Measurements from ENCODE around the gene ADAM22. TPM values are rescaled to one million over a fixed set of nuclear protein-coding genes. Genes with fewer than 3 reads are reported as not detected.

ADAM22 gene
- total RNA-seq, 1 donor from 2014 or later, result 1.6 TPM

DNA sequence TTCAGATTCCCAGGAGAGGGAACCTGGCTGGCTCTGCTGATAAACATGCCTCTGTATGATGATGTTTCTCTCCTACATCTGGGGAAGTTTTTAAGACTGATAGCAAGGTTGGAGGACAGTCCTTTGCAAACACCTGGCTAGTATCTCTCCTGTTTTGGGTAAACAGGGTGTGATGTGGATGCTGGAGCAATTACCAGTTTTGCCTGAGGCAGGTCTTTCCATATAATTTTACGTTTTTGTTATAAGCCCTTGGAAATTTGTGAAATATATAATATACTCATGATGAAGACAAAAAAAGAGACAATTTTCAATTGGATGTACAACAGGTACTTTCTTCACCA, 138.6 kb downstream of the ADAM22 start:
- no peak overlapping the region for H3K27ac Mint-ChIP-seq (ENCODE audit: unreplicated experiment)
- DNase-seq (ENCODE audit: low spot score), result no peak
- no peaks in the 10 kb centered on the region for H3K36me3 Mint-ChIP-seq (ENCODE audit: low read depth)
- no peaks in the 10 kb centered on the region for H3K4me1 Mint-ChIP-seq (ENCODE audit: low read depth)
- H3K4me3 Mint-ChIP-seq (ENCODE audit: unreplicated experiment), result no peak overlapping the region
- no peak for TF ChIP-seq CTCF (IDR thresholded peaks at IDR 0.05)
- H3K27me3 Mint-ChIP-seq (ENCODE audit: low read depth), result peaks cover 2% of the 10 kb centered on the region
- H3K9me3 Mint-ChIP-seq (ENCODE audit: low read depth), result peaks cover 4% of the 10 kb centered on the region

DNA sequence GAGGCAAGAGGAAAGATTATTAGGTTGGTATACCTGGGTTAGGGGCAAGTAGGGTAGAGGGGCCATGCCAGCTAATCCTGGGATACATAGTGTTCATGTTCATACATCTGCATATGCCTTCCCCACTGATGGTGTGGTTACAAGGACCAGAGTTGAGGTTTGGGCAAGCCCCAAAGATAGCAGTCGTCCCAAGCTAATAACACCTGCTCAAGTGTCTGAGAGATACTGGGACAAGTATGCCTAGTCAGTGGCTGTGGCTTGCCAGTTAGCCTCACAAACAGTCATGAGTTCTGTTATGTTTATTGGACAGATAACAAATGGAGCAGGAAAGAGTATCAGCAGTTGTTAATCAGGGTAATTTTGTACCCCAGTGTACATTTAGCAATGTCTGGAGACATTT, 139.6 kb downstream of the ADAM22 start:
- no peak for TF ChIP-seq CTCF (IDR thresholded peaks at IDR 0.05)
- Mint-ChIP-seq H3K27ac (ENCODE audit: unreplicated experiment) (no peak overlapping the region), H3K4me1 (ENCODE audit: low read depth) (no peaks in the 10 kb centered on the region), H3K36me3 (ENCODE audit: low read depth) (no peaks in the 10 kb centered on the region), H3K4me3 (ENCODE audit: unreplicated experiment) (no peak overlapping the region), H3K27me3 (ENCODE audit: low read depth) (peaks cover 2% of the 10 kb centered on the region), H3K9me3 (ENCODE audit: low read depth) (peaks cover 8% of the 10 kb centered on the region)
- DNase-seq (ENCODE audit: low spot score), result no peak

GRCh38 chr7:88075216-88075615, 141.2 kb downstream of the ADAM22 start:
- H3K27ac Mint-ChIP-seq (ENCODE audit: unreplicated experiment), result no peak overlapping the region

DNA sequence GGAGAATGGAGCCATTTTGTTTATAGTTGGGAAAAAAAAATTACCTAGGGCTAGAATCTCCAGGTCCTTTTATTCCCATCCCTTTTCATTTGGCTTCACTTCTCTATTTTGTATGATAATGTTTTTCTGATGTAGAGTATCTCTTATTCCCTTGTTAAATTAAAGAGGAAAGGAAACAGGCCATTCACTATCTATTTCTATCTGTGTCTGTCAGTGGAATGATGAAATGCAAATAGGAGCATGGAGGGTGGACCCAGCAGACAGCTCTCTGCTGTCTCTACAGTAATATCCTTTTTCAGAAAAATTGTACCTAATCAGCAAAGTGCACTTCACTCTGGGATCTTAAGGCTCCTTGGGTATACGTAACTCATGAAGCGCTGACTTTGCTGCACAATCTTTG, 149.8 kb downstream of the ADAM22 start:
- peaks cover 2% of the 10 kb centered on the region for H3K36me3 Mint-ChIP-seq (ENCODE audit: low read depth)

More at GRCh38 chr7:88075216-88075615, 141.2 kb downstream of the ADAM22 start:
- Mint-ChIP-seq H3K9me3 (ENCODE audit: low read depth) (peaks cover 16% of the 10 kb centered on the region), H3K27me3 (ENCODE audit: low read depth) (peaks cover 2% of the 10 kb centered on the region), H3K4me1 (ENCODE audit: low read depth) (no peaks in the 10 kb centered on the region), H3K36me3 (ENCODE audit: low read depth) (peaks cover 2% of the 10 kb centered on the region), H3K4me3 (ENCODE audit: unreplicated experiment) (no peak overlapping the region)
- DNase-seq (ENCODE audit: low spot score), result no peak
- no peak for TF ChIP-seq CTCF (IDR thresholded peaks at IDR 0.05)

DNA sequence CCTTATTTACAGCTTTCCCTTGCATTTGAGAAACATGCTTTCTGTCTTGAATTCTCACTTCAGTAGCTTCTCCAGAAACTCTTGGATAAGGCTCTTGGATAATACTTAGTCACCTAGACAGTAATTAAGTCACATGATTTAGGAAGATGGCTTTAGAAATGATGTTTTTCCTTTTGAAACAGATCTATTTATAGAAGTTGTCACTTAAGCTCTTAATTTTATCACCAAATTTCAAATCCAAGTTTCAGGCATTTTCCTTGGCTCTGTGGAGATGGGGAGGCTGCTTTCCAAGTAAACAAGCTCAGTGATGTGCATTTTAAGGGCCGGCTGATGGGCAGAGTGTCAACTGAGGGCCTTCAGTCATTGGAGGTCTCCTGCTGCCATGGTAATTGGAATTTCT, 155.5 kb downstream of the ADAM22 start:
- no peaks in the 10 kb centered on the region for H3K4me1 Mint-ChIP-seq (ENCODE audit: low read depth)
- no peak for TF ChIP-seq CTCF (IDR thresholded peaks at IDR 0.05)
- no peak for DNase-seq (ENCODE audit: low spot score)
- H3K4me3 Mint-ChIP-seq (ENCODE audit: unreplicated experiment), result no peak overlapping the region
- no peaks in the 10 kb centered on the region for H3K9me3 Mint-ChIP-seq (ENCODE audit: low read depth)
- no peak overlapping the region for H3K27ac Mint-ChIP-seq (ENCODE audit: unreplicated experiment)
- H3K27me3 Mint-ChIP-seq (ENCODE audit: low read depth), result no peaks in the 10 kb centered on the region
- no peaks in the 10 kb centered on the region for H3K36me3 Mint-ChIP-seq (ENCODE audit: low read depth)

More for the DNA sequence above, 149.8 kb downstream of the ADAM22 start:
- Mint-ChIP-seq H3K9me3 (ENCODE audit: low read depth) (peaks cover 15% of the 10 kb centered on the region), H3K4me3 (ENCODE audit: unreplicated experiment) (no peak overlapping the region), H3K27me3 (ENCODE audit: low read depth) (no peaks in the 10 kb centered on the region), H3K27ac (ENCODE audit: unreplicated experiment) (no peak overlapping the region), H3K4me1 (ENCODE audit: low read depth) (no peaks in the 10 kb centered on the region)
- no peak for TF ChIP-seq CTCF (IDR thresholded peaks at IDR 0.05)
- DNase-seq (ENCODE audit: low spot score), result no peak
